ENCODE results near the gene FFAR1. TPM values are rescaled to one million over a fixed set of nuclear protein-coding genes. Genes with fewer than 3 reads are reported as not detected.

The FFAR1 gene
- total and polyA plus RNA-seq, 2 donors (not counting 1 experiment from before 2014, with no cell fraction given): 3.0 to 17.9 TPM

GRCh38 chr19:35320065-35320713 lies 27.5 kb upstream of the FFAR1 start:
- intact Hi-C loops (cut with micrococcal nuclease): loop anchor here (1.0 to 10.0 kb wide), 5 partner anchors 9 to 175 kb away; partner anchors contain the start of genes CD22, FFAR1, FXYD7 and HAMP
- Histone ChIP-seq H3K27me3 (replicated peaks in 1 of 4; ENCODE audit: control extremely low read depth in 1 of 4, control insufficient read depth in 3 of 4, insufficient read depth in 4 of 4, low read length in 3 of 4) (no peaks in the 10 kb centered on the region), H2AFZ (ENCODE audit: insufficient read depth, low read depth, low read length, poor library complexity, severe bottlenecking) (peak overlapping the region; percentile 16), H3K9ac (ENCODE audit: low read length) (peak overlapping the region; percentile 45), H3K4me3 (ENCODE audit: control extremely low read depth in 1 of 5, extremely low read depth in 1 of 5, insufficient read depth in 1 of 5, low read depth in 2 of 5, low read length in 4 of 5) (peak overlapping the region in 3 of 5 experiments; percentile 22 to 53 (median 28)), H3K4me1 (ENCODE audit: control insufficient read depth in 2 of 2, insufficient read depth in 2 of 2, low read length in 2 of 2) (peaks cover 85 to 95% of the 10 kb centered on the region in 2 donors), H3K36me3 (replicated peaks in 1 of 2; ENCODE audit: control extremely low read depth in 1 of 2, control insufficient read depth in 1 of 2, extremely low read depth in 1 of 2, insufficient read depth in 2 of 2, low read length in 1 of 2) (no peaks in the 10 kb centered on the region), H3K27ac (ENCODE audit: low read length in 2 of 2) (peak overlapping the region; percentile 94 to 97), H4K20me1 (ENCODE audit: control insufficient read depth, insufficient read depth, low read length, poor library complexity, severe bottlenecking) (no peaks in the 10 kb centered on the region), H3K79me2 (ENCODE audit: control insufficient read depth, insufficient read depth, low read length) (peaks cover 27% of the 10 kb centered on the region), H3K9me3 (ENCODE audit: control extremely low read depth in 1 of 3, control insufficient read depth in 2 of 3, insufficient read depth in 1 of 3, low read length in 2 of 3) (peaks cover 0 to 3% (median 0%) of the 10 kb centered on the region in 3 donors), H3K4me2 (replicated peaks; ENCODE audit: low read depth, low read length, poor library complexity, severe bottlenecking) (peak overlapping the region; percentile 84)
- DNase-seq (peak; percentile 71), ATAC-seq (ENCODE audit: low read depth) (peak; percentile 41)
- WGBS (ENCODE audit: insufficient coverage): 2% methylated on average over 6 of the region's 12 CpGs
- POLR2A ChIA-PET: interaction anchor here (1.2 to 8.3 kb wide), 4 partner anchors 11 to 144 kb away, joined by 3 to 106 read pairs (median 7); partner anchors contain the start of gene CD22
- TF ChIP-seq CTCF (IDR thresholded peaks at IDR 0.05) (no peak), EZH2 (IDR thresholded peaks at IDR 0.05; ENCODE audit: borderline replicate concordance, insufficient read depth, low read depth, low read length, poor library complexity, severe bottlenecking) (no peak)
- Mint-ChIP-seq H3K4me1 (peaks cover 84% of the 10 kb centered on the region), H3K27me3 (no peaks in the 10 kb centered on the region), H3K27ac (peak overlapping the region; percentile 94), H3K9me3 (ENCODE audit: insufficient read depth) (no peaks in the 10 kb centered on the region), H3K4me3 (peak overlapping the region; percentile 80)
- CTCF ChIA-PET: interaction anchor here (0.7 to 5.0 kb wide), 13 partner anchors 8 to 290 kb away, joined by 3 to 26 read pairs (median 5); partner anchors contain the start of genes CD22 and FFAR1

GRCh38 chr19:35321291-35321690 lies 26.4 kb upstream of the FFAR1 start:
- DNase-seq: peak; percentile 57
- Mint-ChIP-seq H3K27me3 (no peaks in the 10 kb centered on the region), H3K9me3 (ENCODE audit: insufficient read depth) (no peaks in the 10 kb centered on the region), H3K4me3 (peak overlapping the region; percentile 27), H3K4me1 (peaks cover 84% of the 10 kb centered on the region), H3K27ac (peak overlapping the region; percentile 77)
- Histone ChIP-seq H3K4me1 (ENCODE audit: control insufficient read depth in 2 of 2, insufficient read depth in 2 of 2, low read length in 2 of 2) (peaks cover 89 to 91% of the 10 kb centered on the region in 2 donors), H3K4me2 (replicated peaks; ENCODE audit: low read depth, low read length, poor library complexity, severe bottlenecking) (peak overlapping the region; percentile 84), H3K27ac (ENCODE audit: low read length in 2 of 2) (peak overlapping the region; percentile 94 to 97), H3K79me2 (ENCODE audit: control insufficient read depth, insufficient read depth, low read length) (peaks cover 30% of the 10 kb centered on the region), H3K27me3 (replicated peaks in 1 of 4; ENCODE audit: control extremely low read depth in 1 of 4, control insufficient read depth in 3 of 4, insufficient read depth in 4 of 4, low read length in 3 of 4) (no peaks in the 10 kb centered on the region), H3K9ac (ENCODE audit: low read length) (no peak overlapping the region), H2AFZ (ENCODE audit: insufficient read depth, low read depth, low read length, poor library complexity, severe bottlenecking) (no peak overlapping the region), H3K9me3 (ENCODE audit: control extremely low read depth in 1 of 3, control insufficient read depth in 2 of 3, insufficient read depth in 1 of 3, low read length in 2 of 3) (peaks cover 0 to 3% (median 0%) of the 10 kb centered on the region in 3 donors), H4K20me1 (ENCODE audit: control insufficient read depth, insufficient read depth, low read length, poor library complexity, severe bottlenecking) (no peaks in the 10 kb centered on the region), H3K4me3 (ENCODE audit: control extremely low read depth in 1 of 5, extremely low read depth in 1 of 5, insufficient read depth in 1 of 5, low read depth in 2 of 5, low read length in 4 of 5) (no peak overlapping the region), H3K36me3 (replicated peaks in 1 of 2; ENCODE audit: control extremely low read depth in 1 of 2, control insufficient read depth in 1 of 2, extremely low read depth in 1 of 2, insufficient read depth in 2 of 2, low read length in 1 of 2) (no peaks in the 10 kb centered on the region)
- ChIA-PET CTCF (interaction anchor here (0.6 to 5.0 kb wide), 4 partner anchors 11 to 174 kb away, joined by 3 to 26 read pairs (median 5); no protein-coding TSS in a partner anchor), POLR2A (interaction anchor here (0.6 to 8.3 kb wide), 4 partner anchors 10 to 136 kb away, joined by 3 to 106 read pairs (median 7); partner anchors contain the start of gene CD22)
- no peak for TF ChIP-seq CTCF (IDR thresholded peaks at IDR 0.05)
- TF ChIP-seq EZH2 (IDR thresholded peaks at IDR 0.05; ENCODE audit: borderline replicate concordance, insufficient read depth, low read depth, low read length, poor library complexity, severe bottlenecking): no peak
- no peak for ATAC-seq (ENCODE audit: low read depth)
- intact Hi-C loops (cut with micrococcal nuclease): loop anchor here (5.0 to 10.0 kb wide), 3 partner anchors 39 to 176 kb away; partner anchors contain the start of genes FXYD7 and HAMP
- WGBS (ENCODE audit: insufficient coverage): no CpG with 5 or more reads among the region's 2 CpGs
